NCI-H1436 (cell line): ENCODE results near the gene ITGB1BP1.

Experiments
- DNase-seq: peaks from one replicate; lab custom pipeline; 2025; lab: John Stamatoyannopoulos, UW

The ITGB1BP1 gene, protein sequence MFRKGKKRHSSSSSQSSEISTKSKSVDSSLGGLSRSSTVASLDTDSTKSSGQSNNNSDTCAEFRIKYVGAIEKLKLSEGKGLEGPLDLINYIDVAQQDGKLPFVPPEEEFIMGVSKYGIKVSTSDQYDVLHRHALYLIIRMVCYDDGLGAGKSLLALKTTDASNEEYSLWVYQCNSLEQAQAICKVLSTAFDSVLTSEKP

DNA sequence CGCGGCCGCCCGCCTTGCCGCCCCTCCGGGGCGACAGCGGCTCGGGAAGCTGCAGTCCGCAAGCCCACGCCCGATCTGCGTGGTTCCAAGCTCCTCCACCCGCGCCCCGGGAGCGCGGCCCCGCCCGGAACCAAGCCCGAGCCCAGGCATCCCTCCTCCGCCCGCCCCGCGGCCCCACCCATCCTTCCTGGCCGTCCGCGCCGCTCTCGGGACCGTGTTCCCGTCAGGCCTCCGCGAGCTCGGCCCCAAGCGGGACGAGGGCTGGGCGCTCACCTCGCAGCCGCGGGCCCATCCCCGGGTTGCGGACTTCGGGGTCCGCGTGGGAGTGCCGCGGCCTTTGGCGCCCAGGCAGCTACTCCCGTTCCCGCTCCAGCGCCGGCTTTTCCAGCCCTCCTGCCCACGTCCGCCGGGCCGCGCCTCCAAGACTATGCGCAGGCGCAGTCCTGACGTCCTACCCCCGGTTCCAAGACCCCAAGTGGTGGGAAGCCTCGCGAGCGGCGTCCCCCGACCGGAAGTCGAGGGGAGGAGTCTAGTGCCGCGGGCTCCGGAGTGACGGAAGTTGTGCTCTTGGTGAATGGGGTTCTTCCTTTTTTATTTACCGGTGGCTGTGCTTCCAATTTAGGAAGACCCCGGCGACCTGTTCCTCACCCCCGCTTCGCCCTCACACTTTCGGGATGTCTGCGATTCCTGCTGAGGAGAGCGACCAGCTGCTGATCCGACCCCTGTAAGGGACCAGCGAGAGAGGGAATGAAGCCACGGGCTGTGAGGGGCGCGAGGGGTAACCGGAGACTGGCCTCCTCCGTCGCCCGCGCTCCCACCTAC lies at the start of gene ITGB1BP1, which contains the start of gene CPSF3:
ITGB1BP1 (minus strand) TSS at position 429 of the 822 bp plus-strand sequence. CDS start 4,831 bp downstream, outside the sequence.
CPSF3 (plus strand) TSS at position 555 of the 822 bp plus-strand sequence; CDS start at position 675, 120 bp downstream.
- DNase-seq: peak; percentile 98

DNA sequence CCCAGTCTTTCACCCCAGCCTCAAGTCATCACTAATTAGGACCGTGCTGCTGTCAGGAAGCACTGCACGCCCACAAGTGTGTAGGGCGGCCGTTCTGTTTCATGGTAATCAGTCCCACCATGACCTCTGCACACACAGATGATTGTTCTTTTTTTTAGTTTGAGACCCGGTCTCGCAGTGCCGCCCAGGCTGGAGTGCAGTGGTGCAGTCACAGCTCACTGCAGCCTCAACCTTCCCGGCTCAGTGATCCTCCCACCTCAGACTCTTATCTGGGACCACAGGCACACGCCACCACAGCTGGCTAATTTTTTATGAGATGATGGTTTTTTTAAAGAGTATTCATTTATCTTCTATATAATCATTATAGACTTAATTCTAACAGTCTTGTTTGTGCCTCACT lies 49.2 kb upstream of the ITGB1BP1 start:
- no peak for DNase-seq

DNA sequence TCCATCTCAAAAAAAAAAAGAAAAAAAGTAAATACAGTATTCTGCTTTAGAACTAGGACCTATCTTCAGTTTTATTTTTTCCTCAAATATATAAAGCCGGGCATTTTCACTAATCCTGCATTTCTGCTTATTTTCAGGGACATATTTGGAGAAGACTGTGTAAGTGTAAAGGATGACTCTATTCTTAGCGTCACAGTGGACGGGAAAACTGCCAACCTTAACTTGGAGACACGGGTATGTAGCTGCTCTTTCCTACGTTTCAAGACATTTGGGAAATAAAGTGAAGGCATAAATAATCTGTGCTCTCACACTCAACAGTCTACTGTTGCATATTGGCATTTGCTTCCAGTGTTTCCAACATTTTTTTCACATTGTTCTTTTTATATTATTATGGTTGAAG lies 47.9 kb upstream of the ITGB1BP1 start:
- DNase-seq: no peak

DNA sequence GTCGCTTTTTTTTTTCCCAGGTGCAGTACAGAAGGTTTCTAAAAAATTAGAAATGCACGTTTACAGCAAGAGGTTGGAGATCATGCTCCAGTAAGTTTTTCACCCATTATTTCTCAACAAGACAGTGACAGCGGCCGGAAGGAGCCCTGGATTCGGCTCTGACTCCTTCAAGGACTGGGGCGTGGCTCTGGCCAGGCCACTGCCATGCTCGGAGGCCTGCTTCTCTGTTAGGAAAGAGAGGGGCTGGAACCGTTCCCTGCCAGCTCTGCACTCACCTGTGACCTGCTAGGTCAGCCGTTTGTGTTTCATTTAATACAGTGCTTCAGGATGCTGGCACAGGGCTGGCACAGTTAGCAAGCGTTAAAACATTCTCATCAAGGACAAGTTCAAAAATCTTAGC lies 44.4 kb upstream of the ITGB1BP1 start:
- no peak for DNase-seq

DNA sequence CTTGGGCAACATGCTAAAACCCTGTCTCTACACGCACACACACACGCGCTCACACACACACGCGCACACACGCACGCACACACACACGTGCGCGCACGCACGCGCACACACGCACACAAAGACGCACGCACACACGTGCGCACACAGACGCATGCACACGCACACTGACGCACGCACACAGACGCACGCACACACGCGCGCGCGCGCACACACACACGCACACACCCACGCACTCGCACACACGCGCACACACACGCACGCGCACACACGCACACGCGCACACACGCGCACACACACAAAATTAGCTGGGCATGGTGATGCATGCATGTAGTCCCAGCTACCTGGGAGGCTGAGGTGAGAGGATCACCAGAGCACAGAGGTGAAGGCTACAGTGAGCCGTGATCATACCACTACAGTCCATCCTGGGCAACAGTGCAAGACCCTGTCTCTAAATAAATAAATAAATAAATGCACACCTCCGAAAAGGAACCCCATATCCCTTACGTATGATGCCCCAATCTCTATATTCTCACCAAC lies 42.9 kb upstream of the ITGB1BP1 start:
- no peak for DNase-seq

DNA sequence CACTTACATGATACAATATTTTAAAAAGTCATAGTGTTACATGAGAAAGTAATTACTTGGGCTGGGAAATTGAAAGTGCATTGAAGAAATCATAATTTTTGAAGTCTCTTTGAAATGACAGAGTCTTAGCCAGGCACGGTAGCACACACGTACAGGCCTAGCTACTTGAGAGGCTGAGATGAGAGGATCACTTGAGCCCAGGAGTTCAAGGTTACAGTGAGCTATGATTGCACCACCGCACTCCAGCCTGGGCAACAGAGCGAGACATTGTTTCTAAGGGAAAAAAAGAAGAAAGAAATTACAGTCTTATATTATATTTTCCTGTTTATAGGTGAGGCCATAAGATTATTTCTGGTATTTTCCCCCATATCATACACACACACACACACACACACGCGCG lies 41.8 kb upstream of the ITGB1BP1 start:
- DNase-seq: no peak

DNA sequence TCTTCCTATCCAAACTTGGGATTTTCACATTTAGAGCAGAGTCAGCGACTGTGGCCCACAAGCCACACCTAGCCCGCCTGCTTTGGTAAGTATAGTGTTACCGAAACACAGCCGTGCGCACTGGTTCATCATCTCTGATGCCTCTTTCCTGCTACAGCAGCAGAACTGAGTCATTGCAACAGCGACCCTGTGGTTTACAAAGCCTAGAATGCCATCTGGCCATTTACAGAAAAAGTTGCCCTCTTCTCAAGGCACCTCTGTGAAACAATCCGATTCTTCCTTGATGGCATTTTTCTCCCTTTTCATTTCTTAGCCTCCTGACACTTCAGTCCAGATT lies 40.3 kb upstream of the ITGB1BP1 start:
- DNase-seq: no peak

DNA sequence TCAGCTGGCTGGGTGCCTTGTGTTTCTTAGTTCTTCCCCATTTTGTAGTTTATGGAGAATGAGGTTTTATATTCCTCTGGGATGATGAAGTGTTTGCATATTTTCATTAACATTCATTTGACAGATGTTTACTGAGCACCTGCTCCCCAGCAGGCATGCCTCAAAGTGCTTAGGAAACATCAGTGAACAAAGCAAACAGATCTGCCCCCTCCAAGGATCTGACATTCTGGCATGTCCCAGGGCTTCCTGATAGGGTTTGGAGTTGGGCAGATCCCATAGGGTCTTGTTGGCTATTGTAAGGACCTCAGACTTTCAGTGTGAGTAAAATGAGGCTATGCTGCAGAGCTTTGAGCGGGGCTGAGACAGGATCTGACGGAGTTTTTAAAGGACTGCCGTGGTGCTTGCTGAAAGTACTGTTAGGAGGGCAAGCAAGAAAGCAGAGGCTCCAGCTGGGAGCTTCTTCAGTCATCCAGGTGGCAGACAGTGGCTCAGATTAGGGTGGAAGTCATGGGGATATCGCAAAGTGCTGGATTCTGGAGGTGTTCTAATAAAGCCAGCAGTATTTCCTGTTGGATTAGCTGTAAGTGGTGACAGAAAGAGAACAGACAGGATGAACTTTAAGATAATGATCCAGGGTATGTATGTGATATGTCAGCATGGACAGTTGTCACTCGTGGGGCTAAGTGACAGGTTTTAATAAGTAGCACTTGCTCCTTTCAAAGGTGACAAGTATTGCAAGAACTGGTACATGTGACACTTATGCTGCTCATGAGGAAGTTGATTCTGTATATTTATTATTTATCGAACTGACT lies 39.8 kb upstream of the ITGB1BP1 start:
- DNase-seq: no peak

DNA sequence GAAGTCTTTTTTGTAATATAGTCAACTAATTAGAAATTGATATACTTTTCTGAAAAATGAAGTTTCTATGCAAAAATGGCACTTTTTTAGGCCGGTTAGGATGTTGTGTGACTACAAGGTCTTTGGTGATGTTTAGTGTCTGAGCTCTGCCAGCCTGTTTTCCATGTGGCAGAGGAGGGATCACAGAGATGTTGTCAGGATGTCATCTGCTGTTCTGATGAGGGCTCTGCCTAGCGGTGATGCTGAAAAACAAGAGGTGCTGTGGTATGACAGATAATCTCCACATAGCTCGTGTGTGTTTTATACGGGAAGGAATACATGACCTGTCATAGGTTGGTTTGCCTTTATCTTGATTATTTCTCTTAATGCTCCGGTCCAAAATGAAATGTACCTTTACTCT lies 39.0 kb upstream of the ITGB1BP1 start:
- DNase-seq: no peak

DNA sequence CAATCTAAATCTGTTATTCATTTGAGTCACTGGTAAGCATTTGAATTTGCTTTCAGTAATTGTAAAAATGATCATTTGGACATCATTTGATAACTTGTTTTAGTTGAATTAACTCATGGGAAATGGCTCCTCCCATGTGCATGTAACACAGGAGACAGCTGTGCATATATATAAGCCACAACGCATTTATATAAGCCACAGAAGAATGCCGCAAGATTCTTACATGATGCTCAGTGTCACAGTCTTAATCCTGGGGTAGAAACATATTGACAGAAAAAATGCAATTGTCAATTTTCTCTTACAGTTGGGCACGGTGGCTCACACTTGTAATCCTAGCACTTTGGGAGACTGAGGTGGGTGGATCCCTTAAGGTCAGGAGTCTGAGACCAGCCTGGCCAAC lies 37.8 kb upstream of the ITGB1BP1 start:
- DNase-seq: no peak

DNA sequence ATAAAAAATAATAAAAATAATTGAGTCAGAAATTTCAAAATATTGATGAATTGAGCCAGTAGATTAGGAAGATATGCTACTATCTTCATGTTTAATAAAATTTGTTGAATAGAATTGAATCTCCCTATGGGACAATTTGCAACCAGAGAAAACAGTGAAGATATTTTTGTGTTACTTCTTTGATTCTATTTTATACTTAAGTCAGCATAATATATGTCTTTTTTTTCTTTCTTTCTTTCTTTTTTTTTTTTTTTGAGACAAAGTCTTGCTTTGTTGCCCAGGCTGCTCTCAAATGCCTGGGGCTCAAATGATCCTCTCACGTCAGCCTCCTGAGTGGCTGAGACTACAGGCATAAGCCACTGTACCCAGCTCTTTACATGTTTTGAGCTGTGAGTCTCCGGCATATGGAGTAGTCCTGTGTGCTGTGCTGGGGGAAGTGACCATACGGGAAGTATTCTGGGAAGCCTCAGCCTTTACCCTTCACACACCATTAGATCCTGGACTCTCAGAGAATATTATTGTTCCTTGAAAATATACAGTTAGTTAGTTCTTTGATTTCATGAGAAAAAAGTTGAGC lies 37.2 kb upstream of the ITGB1BP1 start:
- DNase-seq: no peak

DNA sequence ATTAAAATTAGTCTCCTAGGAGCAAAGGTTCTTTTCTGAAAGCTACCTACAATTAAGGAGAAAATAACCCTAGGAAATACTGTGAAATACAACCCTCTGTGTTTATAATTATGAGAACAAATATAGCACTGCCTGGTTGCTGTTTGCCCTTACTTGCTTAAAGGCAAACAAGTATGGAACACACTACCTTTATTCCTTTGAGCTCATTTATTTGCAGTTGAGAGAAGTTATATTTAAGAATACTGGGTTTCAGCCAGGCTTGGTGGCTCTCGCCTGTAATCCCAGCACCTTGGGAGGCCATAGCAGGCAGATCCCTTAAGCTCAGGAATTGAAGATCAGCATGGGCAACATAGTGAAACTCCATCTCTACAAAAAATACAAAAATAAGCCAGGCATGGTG lies 27.9 kb upstream of the ITGB1BP1 start:
- DNase-seq: no peak

DNA sequence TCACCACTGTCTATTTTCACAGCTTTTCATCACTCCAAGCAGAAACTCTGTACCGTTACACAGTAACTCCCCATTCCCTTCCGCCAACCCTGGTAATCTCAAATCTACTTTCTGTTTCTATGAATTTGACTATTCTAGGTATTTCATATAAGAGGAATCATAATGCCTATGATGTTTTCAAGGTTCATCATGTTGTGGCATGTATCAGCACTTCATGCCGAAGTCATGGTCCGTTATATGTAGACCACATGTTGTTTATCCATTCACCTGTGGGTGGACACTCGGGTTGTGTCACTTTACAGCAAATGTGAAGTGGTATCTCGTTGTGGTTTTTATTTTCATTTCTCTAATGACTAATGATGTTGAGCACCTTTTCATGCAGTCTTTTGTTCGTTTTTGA lies 21.8 kb upstream of the ITGB1BP1 start:
- no peak for DNase-seq

DNA sequence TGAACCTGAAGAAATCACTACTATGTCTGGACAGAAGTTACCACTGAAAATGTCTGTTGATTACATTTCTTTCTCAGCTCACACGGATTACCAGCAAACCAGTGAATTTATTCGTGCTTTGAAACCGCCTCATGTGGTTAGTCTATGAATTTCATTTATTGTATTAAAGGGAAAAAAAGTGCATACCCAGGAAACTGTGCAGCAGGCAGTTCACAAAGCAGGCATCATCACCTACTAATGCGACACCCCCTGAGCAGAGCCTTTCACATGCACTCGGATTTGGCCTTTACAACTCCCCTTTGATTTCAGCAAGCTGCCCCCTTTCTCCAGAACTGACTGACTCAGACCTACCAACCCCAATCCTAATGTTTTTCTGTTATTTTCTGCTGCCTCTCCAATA lies 20.2 kb upstream of the ITGB1BP1 start:
- no peak for DNase-seq

DNA sequence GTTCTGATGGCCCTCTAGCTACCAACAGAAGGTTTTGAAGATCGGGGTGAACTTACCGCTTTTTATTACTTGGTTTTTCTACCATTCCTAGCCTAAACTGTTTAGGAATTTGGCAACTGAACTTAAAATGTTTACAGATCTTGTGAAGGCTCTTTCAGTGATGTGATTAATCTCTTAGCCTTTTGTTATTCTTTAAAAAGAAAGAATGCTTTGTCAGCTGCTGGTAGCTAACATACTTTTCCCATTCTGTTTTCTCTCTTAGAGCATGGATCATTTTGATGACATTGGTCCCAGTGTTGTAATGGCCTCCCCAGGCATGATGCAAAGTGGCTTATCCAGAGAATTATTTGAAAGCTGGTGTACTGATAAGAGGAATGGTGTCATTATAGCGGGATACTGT lies 18.2 kb upstream of the ITGB1BP1 start:
- no peak for DNase-seq

DNA sequence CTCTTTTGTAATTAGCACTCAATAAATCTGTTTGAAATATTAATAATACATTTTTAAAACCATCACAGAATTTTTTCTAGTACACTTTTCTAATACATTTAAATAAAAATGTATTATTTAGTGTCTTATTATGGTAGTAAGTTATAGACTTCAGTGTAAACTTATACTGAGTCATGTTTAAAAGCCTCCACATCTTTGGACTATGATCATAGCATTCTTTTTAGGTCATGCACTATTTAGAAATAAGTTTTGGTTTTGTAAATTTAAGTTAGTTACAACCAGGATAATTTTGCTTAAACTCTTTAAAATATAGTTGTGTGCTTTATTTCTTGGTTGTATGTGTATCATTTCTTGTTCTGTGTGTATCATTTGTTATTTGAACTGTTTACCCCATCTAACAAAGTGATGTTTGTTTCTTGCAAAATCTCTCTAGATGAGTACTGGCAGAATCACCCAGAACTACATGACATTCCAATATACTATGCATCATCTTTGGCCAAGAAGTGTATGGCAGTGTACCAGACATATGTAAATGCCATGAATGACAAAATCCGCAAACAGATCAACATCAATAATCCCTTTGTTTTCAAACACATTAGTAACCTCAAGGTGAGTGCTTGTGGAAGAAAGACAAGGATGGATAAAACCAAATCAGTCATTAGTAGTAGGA lies 16.9 kb upstream of the ITGB1BP1 start:
- DNase-seq: no peak

DNA sequence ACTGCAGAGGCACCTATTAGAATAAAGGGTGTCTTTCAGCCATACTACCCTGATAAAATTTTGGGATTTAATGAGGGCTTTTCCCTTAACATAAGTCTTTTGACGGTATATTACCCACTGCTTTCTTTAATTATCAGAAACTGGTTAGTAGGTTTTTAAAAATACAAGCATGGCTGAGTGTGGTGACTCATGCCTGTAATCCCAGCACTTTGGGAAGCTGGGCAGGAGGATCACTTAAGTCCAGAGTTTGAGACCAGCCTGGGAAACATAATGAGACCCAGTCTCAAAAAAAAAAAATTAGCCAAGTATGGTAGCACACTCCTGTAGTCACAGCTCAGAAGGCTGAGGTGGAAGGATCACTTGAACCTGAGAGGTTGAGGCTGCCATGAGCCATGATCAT lies 16.2 kb upstream of the ITGB1BP1 start:
- DNase-seq: no peak

DNA sequence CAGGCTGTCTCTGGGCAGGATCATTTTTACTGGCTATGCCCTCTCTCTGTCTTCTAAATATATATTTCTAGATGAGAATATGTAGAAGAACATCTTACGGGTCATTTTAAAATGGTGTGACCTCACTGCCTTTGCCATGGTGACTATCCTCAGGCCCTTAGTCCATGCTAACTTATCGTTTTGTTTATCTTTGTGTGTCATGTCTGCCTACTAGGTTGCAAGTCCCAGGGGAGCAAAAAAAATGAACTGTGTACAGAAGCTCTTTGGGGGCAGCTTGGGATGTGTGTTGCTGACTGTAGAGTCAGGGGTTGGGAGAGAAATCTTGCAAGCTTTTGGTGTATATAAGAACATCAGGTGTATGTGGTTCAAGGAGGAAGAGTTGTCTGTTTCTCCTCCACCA lies 11.2 kb upstream of the ITGB1BP1 start:
- no peak for DNase-seq

DNA sequence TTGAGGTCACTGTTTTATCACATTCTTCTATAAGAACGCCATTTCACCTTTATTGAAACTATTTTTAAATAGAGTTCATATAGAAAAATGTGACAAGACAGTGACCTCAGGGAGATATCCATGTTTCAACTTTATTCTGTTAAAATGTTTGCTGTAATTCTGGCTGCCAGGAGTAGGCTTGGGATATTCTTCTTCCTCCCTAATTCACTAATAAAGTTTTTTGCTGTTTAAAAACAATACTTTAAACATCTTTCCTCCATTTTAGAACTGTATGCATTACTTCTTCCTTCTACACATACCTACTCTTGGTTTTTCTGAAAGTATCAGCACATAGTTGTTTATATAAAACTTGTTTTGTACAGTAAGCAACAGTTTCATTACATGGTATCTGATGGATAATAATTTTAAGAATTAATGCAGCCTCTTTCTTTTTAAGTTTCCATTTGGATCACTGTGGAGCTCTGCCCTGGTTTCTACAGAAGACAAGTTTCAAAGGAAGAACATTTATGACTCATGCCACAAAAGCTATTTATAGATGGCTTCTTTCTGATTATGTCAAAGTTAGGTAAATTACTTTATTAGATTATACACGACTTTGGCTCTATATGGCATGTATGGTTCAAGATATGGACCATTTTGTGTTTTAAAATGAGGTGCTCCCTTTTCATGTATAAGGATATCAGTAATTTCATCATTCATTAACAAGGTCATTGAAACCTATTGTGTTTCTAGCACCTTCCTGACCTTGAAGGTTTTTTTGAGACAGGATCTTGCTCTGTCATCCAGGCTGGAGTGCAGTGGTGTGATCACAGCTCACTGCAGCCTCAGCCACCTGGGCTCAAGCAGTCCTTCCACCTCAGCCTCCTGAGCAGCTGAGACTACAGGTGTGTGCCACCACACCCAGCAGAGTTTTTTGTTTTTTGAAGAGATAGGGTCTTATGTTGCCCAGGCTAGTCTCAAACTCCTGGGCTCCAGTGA lies 7.3 kb upstream of the ITGB1BP1 start:
- no peak for DNase-seq

DNA sequence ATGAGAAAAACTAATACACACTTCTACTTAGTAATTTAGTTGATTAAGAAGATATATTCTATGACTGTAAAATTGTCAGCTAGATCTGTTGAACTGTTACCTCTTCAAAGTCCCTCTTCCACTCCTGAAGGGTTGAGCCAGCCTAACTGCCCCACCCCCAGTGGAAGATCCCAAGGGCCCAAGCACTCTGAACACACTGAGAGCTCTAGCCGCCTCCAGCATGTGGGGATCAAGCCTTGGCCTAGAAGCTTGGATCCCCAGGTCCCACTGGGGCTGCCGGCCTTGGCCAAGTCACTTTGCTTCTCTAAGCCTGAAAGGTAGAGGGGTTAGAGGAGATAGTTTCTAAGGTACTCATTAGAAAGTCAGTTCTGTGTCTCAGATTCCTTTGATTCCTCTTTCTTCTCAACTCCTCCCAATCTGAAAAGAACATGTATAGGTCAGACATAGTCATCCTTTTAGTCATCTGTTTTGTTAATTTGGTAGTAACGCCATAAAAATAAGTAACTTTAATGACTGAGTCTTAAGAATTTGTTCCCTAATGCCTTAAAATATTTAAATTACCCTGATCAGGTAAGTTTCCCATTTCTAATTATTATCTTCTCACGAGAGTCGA lies 5.7 kb upstream of the ITGB1BP1 start:
- no peak for DNase-seq
